Left kidney (tissue), 8 donors: ENCODE data around the gene MAPKAPK3. TPM values are rescaled to one million over a fixed set of nuclear protein-coding genes. Genes with fewer than 3 reads are reported as not detected.

Experiments used
- DNase-seq: peaks from one replicate; pipeline ENCODE4 v3.0.0-alpha.2; 2013
- long read RNA-seq, 8 donors: transcript quantifications; one replicate each; lab custom pipeline, GENCODE V29; 2026
- polyA plus RNA-seq: library from polyadenylated mRNA; unstranded; fragments of 120-200 nt; gene quantifications from one replicate; pipeline ENCODE4 v1.2.1, GENCODE V29; 2013; ENCODE audit not compliant: insufficient read length

MAPKAPK3 gene
- 49.1 TPM for polyA plus RNA-seq
- long read RNA-seq, donor 1, transcript MAPKAPK3-201 (11 exons, 2,500 nt) = major isoform, 5 of 42 reads
- long read RNA-seq, donor 1, partial matches to known transcripts = 32 of 42 reads
- long read RNA-seq, donor 1, other reads (novel, unspliced or antisense) = 0 of 42 reads
- long read RNA-seq, donor 2, transcript MAPKAPK3-208 (11 exons, 2,563 nt) = minor isoform, 5 of 15 reads
- long read RNA-seq, donor 2, transcript MAPKAPK3-201 (11 exons, 2,500 nt) = major isoform, 7 of 15 reads
- long read RNA-seq, donor 2, partial matches to known transcripts = 0 of 15 reads
- long read RNA-seq, donor 2, other reads (novel, unspliced or antisense) = 0 of 15 reads
- long read RNA-seq, donor 3, transcript MAPKAPK3-201 (11 exons, 2,500 nt) = major isoform, 7 of 8 reads
- long read RNA-seq, donor 3, partial matches to known transcripts = 0 of 8 reads
- long read RNA-seq, donor 3, other reads (novel, unspliced or antisense) = 0 of 8 reads
- long read RNA-seq, donor 4 = 0 reads
- long read RNA-seq, donor 5, transcript MAPKAPK3-201 (11 exons, 2,500 nt) = major isoform, 7 of 16 reads
- long read RNA-seq, donor 5, transcript MAPKAPK3-207 (3 exons, 793 nt) = minor isoform, 5 of 16 reads
- long read RNA-seq, donor 5, partial matches to known transcripts = 0 of 16 reads
- long read RNA-seq, donor 5, other reads (novel, unspliced or antisense) = 0 of 16 reads
- long read RNA-seq, donor 6, transcript MAPKAPK3-201 (11 exons, 2,500 nt) = major isoform, 10 of 15 reads
- long read RNA-seq, donor 6, transcript MAPKAPK3-208 (11 exons, 2,563 nt) = minor isoform, 5 of 15 reads
- long read RNA-seq, donor 6, partial matches to known transcripts = 0 of 15 reads
- long read RNA-seq, donor 6, other reads (novel, unspliced or antisense) = 0 of 15 reads
- long read RNA-seq, donor 7, transcript MAPKAPK3-208 (11 exons, 2,563 nt) = minor isoform, 8 of 28 reads
- long read RNA-seq, donor 7, transcript MAPKAPK3-201 (11 exons, 2,500 nt) = major isoform, 17 of 28 reads
- long read RNA-seq, donor 7, partial matches to known transcripts = 0 of 28 reads
- long read RNA-seq, donor 7, other reads (novel, unspliced or antisense) = 0 of 28 reads
- long read RNA-seq, donor 8, partial matches to known transcripts = 0 of 8 reads
- long read RNA-seq, donor 8, other reads (novel, unspliced or antisense) = 0 of 8 reads

GRCh38 chr3:50617096-50617791 is at the start of gene MAPKAPK3:
TSS of gene MAPKAPK3 (plus strand) at chr3:50617151. CDS start at chr3:50617566, 415 bp downstream.
- DNase-seq = no peak

GRCh38 chr3:50567386-50568167 is 49.4 kb upstream of the MAPKAPK3 start, which contains the start of gene C3orf18:
TSS of gene C3orf18 (minus strand) at chr3:50567747. CDS start at chr3:50565699, 2,048 bp downstream.
- DNase-seq = peak; percentile 85

- DNase-seq = peak; percentile 96
Observed at GRCh38 chr3:50568947-50569749, 47.8 kb upstream of the MAPKAPK3 start, which contains the start of gene HEMK1. TSS of gene HEMK1 (plus strand) at chr3:50569522. CDS start at chr3:50571105, 1,583 bp downstream.

- DNase-seq = no peak
Observed at GRCh38 chr3:50570508-50571279, 46.3 kb upstream of the MAPKAPK3 start.

GRCh38 chr3:50571486-50571885 is 45.5 kb upstream of the MAPKAPK3 start:
- DNase-seq = no peak

GRCh38 chr3:50572158-50572557 is 44.8 kb upstream of the MAPKAPK3 start:
- peak; percentile 70 for DNase-seq

GRCh38 chr3:50572801-50573371 is 44.1 kb upstream of the MAPKAPK3 start:
- DNase-seq = no peak

GRCh38 chr3:50573566-50574443 is 43.1 kb upstream of the MAPKAPK3 start:
- DNase-seq = no peak

GRCh38 chr3:50574444-50574831 is 42.5 kb upstream of the MAPKAPK3 start:
- DNase-seq = no peak

- DNase-seq = no peak
Observed at GRCh38 chr3:50575372-50575771, 41.6 kb upstream of the MAPKAPK3 start.

- DNase-seq = no peak
Observed at GRCh38 chr3:50577348-50577747, 39.6 kb upstream of the MAPKAPK3 start.

- no peak for DNase-seq
Observed at GRCh38 chr3:50580683-50581458, 36.1 kb upstream of the MAPKAPK3 start.

GRCh38 chr3:50581459-50581842 is 35.5 kb upstream of the MAPKAPK3 start:
- DNase-seq = no peak

GRCh38 chr3:50582083-50582482 is 34.9 kb upstream of the MAPKAPK3 start:
- DNase-seq = no peak

- DNase-seq = no peak
Observed at GRCh38 chr3:50583897-50584296, 33.1 kb upstream of the MAPKAPK3 start.

- DNase-seq = no peak
Observed at GRCh38 chr3:50584391-50584790, 32.6 kb upstream of the MAPKAPK3 start.
